ENCODE results near the gene MLN.

Gene MLN

GRCh38 chr6:33783781-33784520 lies 19.9 kb downstream of the MLN start:
- H3K4me3 ChIP-seq (ENCODE audit: low read length): no peak overlapping the region
- no peak for DNase-seq (ENCODE audit: low read depth)
- TF ChIP-seq CTCF (conservative IDR thresholded peaks at IDR 0.05; ENCODE audit: low read depth, low read length): no peak

GRCh38 chr6:33782561-33782960 lies 21.2 kb downstream of the MLN start:
- TF ChIP-seq CTCF (conservative IDR thresholded peaks at IDR 0.05; ENCODE audit: low read depth, low read length): no peak
- no peak overlapping the region for H3K4me3 ChIP-seq (ENCODE audit: low read length)
- DNase-seq (ENCODE audit: low read depth): no peak

- DNase-seq (ENCODE audit: low read depth): peak; percentile 73
- TF ChIP-seq CTCF (conservative IDR thresholded peaks at IDR 0.05; ENCODE audit: low read depth, low read length): no peak
- no peak overlapping the region for H3K4me3 ChIP-seq (ENCODE audit: low read length)
These were observed 22.4 kb downstream of the MLN start for GRCh38 chr6:33781131-33781975.

GRCh38 chr6:33779895-33780294 lies 23.9 kb downstream of the MLN start:
- no peak overlapping the region for H3K4me3 ChIP-seq (ENCODE audit: low read length)
- no peak for DNase-seq (ENCODE audit: low read depth)
- no peak for TF ChIP-seq CTCF (conservative IDR thresholded peaks at IDR 0.05; ENCODE audit: low read depth, low read length)

GRCh38 chr6:33779290-33779689 lies 24.5 kb downstream of the MLN start:
- H3K4me3 ChIP-seq (ENCODE audit: low read length): no peak overlapping the region
- peak; percentile 39 for TF ChIP-seq CTCF (conservative IDR thresholded peaks at IDR 0.05; ENCODE audit: low read depth, low read length)
- no peak for DNase-seq (ENCODE audit: low read depth)

- no peak for TF ChIP-seq CTCF (conservative IDR thresholded peaks at IDR 0.05; ENCODE audit: low read depth, low read length)
- no peak for DNase-seq (ENCODE audit: low read depth)
- H3K4me3 ChIP-seq (ENCODE audit: low read length): no peak overlapping the region
These were observed 25.2 kb downstream of the MLN start for GRCh38 chr6:33778444-33779121.

Measured in retinal pigment epithelial cell (primary cell).